ENCODE measurements around the gene PRKCH. TPM values are rescaled to one million over a fixed set of nuclear protein-coding genes. Genes with fewer than 3 reads are reported as not detected.
A peak's percentile ranks its signal among the peaks of the same experiment; 100 is the strongest.

The PRKCH gene
- total RNA-seq, 1 donor from 2014 or later: 34.4 TPM

DNA sequence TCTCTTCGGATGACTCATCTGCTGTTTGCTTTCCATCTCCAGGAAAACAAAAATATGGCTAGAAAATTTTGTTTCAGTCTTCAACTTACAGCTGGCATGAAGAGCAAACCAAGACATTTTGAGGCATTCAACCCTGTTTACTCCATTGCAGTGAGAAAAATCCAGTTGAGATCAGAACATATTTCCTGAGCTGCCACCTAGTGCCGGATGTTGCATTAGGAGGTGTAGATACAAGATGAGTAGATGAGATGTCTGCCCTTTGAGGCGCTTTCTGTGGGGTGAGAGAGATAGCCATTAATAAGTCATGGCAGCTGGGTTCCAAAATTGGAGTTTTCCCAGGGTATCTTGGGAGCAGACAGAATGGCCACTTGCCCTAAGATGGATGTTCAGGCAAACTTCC lies 171.1 kb downstream of the PRKCH start:
- no peak for DNase-seq

- peak; percentile 45 for DNase-seq
These were observed 171.9 kb downstream of the PRKCH start for GRCh38 chr14:61493239-61493638.

DNA sequence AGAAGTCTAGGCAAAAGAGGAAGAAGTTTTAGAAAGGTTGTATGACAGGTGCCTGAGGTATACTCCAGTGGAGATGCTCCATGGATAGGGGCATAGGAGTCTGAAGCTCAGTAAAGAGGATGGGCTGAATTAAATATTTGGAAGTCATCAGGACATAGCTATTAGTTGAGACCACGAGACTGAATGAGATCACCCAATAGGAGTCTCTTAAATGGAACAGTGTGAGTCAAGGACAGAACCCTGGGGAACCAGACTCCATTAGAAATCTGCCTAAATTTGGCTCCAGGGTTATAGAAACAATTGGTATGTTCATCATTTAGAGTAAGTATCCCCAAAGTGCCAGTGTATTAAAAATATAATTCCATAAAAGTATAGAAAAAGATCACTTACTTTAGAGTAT lies 172.6 kb downstream of the PRKCH start:
- DNase-seq: no peak

DNA sequence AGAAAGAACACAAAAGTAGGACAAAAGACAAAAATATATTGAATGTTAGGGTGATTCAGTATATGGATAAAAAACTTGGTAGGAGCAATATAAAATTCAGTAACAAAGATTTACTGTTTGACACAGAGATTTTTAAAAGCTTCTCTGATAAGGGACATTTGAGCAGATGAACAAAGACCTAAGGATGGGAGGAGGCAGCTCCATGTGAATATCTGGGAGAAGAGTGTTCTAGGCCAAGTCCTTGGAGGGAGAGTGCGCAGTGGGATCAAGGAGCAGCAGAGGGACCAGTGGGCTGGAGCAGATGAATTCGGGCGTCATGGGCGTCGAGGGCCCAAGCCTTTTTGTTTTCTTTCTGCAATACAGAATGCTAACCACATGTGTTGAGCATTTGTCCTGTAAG lies 174.4 kb downstream of the PRKCH start:
- no peak for DNase-seq

- no peak for DNase-seq
These were observed 176.9 kb downstream of the PRKCH start for GRCh38 chr14:61498303-61498702.

DNA sequence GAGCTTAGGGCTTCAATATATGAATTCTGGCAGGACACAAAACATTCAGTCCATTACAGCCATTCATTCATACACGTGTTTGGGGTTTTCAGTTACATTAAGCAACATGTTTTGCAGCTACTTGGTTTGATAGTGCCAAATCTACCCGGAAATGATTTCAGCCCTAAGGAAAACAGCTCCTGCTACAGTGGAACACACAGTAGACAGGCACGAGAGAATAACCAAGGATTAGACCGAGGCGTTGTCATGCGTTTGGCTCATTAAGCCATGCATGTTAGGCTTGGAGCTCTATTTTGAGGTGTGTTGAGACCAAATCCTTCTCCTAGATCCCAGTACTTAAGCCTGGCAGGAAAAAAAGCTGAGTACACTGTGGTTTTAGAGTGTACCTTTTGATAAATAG lies 177.4 kb downstream of the PRKCH start:
- peak; percentile 47 for DNase-seq

GRCh38 chr14:61499991-61500390 lies 178.6 kb downstream of the PRKCH start:
- DNase-seq: no peak

- DNase-seq: no peak
These were observed 180.5 kb downstream of the PRKCH start for GRCh38 chr14:61501714-61502458.

DNA sequence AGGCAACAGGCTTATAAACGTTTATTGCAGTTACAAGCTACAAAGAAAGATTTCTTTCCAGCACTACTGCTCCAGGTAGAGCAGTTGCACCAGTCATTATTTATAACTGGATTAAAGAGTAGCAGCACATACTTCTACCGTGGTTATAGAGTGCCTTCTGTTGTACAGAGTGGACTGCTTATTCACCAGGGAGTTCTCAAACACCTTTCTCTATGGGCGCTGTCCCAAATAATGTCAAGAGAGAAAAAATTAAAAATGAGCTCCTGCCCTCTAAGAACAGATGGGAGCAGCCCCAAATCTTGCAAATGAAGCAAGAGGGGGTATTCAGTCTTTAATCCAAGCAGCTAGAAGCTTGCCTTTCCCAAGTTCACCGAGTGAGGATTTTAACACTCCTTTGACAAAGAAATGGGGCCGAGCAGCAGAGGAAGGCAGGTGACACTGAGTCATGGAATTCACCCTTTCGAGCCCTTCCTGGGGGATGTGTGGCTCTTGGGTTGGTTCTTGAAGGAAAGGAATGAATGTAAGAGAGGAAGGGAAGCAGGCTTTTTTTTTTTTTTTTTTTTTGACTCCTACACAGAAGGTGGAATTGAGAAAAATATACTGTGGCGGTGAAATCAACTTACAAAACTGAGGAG lies 181.2 kb downstream of the PRKCH start:
- no peak for DNase-seq

- peak; percentile 36 for DNase-seq
These were observed 181.9 kb downstream of the PRKCH start for GRCh38 chr14:61503167-61503801.

GRCh38 chr14:61504901-61505300 lies 183.5 kb downstream of the PRKCH start:
- DNase-seq: no peak

- peak; percentile 30 for DNase-seq
These were observed 184.7 kb downstream of the PRKCH start for GRCh38 chr14:61505815-61506809.

DNA sequence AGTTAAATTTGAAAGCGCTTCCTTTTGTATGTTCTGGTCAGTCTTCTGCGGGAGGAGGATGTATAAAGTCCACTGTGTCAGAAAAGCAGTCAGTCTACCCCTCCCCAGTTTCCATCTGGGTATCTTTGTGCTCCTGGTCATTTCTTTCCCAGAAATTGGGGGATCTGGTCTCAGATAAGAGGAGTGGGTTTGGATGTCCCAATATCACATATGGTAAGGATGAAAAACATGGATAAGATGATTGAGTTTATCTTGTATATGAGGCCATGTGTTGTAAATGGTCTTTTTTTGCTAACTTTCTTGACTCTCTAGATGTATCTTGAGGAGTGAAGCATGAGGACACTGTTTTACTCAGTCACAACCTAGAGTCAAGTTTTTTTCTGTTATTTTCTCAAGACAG lies 187.1 kb downstream of the PRKCH start:
- DNase-seq: no peak

DNA sequence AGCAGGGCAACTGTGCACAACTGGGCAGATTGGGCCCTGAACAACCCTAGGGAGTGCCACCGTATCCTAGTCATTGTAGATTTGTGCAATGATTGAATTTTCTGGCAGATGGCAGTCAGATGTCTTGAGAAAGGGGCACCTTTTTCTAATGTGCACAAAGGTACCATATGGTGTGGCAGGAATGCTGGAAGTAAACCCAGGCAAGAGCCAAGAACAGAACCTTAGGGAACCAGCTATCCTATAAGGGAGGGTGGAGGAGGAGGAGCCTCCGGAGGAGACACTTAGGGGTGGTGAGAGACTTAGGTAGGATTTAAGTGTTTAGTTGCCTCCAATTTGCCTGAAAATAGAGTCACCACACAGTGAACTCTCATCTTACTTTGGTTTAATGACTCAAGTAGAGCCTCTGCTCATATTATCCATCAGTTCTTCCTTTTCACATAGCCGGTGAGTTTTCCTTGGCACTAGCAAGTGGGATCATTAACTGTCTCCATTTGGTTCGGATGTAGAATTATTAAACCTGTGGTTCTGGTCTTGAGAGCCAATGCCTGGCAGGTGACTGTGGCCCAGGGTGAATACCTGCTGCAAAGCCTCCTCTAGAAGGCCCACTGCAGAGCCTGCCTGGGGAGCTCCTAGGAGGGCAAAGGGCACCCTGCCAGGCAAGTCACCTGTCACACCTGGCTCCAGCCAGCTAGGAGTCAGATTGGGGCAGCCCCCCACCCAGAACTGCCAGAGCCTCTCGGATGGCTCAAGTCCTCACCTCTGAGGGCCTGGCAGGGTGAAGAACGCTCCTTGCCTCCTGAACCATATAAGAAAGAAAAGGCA lies 189.6 kb downstream of the PRKCH start:
- no peak for DNase-seq

GRCh38 chr14:61511558-61511948 lies 190.2 kb downstream of the PRKCH start:
- no peak for DNase-seq

DNA sequence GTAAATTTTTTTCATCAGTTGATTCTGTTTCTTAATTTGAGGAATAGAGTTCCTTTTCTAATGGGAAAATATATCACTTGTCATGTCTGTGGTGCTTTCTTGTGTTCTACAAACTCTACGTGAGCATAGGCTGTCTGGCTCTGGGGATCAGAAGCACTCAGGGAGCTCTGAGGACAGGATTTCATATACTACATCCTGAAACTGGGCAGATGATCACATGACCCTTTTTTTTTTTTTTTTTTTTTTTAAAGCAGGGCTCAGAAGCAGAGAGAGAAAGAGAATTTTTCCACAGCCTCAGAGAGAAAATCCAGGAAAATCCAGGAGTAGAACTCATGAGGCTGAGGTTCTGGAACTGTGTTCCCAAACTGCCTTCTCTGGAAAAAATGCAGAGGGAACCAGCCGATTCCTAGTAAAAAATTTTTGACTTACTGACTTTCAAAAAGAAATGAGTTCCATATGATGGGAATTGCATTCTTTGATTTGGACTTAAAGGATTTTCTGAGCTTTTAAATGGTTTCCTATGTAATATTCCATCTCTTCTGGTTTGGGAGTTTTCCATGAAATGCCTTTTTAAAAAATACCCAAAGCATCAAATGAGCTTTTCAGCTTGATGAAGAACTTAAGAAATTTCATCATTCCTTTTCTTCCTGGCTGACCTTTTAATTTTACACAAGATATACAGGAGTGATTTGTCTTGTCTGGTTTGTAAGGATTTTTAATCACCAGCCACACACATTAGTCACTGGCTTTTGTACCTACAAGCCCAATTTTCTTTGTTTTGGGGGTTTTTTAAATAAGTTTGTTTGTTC lies 190.9 kb downstream of the PRKCH start:
- no peak for DNase-seq

- no peak for DNase-seq
These were observed 192.8 kb downstream of the PRKCH start for GRCh38 chr14:61513986-61514830.

DNA sequence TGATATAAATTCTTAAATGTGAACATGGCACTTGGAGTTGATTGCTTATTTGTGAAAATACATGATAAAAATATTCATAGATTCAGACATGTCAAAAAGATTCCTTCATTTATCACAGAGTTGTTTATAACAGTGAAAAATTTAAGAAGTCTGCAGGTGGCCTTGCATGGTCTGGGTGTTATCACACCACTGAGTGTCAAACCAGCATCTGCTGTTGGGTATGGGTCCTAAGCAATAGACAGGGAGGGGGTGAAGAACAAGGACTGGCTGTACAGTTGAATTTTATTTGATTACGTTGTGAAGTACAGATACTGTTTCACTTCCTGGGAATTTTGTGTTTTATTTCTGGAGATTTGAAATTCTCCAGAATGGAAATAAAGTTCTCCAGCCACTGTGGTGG lies 193.5 kb downstream of the PRKCH start:
- no peak for DNase-seq

GRCh38 chr14:61515436-61516117 lies 194.2 kb downstream of the PRKCH start:
- DNase-seq: no peak
